Activated effector memory CD4-positive, alpha-beta T cell treated with anti-CD3 and anti-CD28 coated beads, Interleukin-2, amount 50 U/mL, for 16 hours (primary cell): ENCODE results near the gene MPPE1.
"Not testable (repeated sequence)": the region's sequence is repeated elsewhere in the genome, so short reads cannot be mapped to it uniquely, and the experiment has no call there.

Experiments
- DNase-seq: peaks from one replicate; pipeline ENCODE4 v3.0.0-alpha.2; 2020

MPPE1 gene

DNA sequence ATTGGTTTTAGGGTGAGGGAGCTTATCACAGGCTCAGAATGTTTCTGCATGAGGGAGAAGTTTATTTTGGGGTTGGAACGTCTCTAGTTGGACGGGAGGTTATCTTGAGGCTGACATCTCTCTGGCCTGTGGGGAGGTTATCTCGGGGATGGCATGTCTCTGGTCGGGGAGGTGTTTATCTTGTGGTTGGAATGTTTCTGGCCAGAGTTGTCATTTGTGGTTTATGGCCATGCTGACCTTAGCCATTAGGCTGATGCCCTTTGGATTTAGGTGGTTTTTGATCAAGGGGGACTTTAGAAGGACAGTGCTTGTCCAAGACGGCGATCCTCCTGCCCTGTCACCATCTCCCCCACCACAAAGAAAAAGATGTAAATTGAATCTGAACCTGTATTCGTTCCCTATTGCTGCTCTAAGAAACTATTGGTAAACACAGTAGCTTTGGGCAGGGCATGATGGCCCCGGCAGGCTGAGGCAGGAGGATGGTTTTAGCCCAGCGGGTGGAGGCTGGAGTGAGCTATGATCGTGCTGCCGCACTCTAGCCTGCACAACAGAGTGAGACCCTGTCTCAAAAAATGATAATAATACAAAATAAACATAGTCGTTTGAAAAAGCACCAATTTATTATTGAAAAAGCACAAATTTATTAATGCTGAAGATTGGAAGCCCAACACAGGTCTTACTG is 17.8 kb upstream of the MPPE1 start:
- DNase-seq: no peak

DNA sequence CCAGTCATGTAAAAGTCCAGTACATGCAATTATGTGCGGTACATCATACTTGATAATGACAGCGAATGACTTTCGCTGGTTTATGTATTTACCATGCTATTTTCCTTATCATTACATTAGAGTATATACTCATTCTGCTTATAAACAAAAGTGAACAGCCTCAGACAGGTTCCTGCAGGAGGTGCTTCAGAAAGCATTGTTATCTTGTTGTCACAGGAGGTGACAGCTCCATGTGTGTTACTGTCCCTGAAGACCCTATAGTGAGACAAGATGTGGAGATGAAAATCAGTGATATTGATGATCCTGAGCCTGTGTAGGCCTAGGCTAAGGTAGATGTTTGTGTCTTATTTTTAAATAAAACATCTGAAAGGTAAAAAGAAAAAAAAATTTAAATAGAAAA is 15.3 kb upstream of the MPPE1 start:
- no peak for DNase-seq

DNA sequence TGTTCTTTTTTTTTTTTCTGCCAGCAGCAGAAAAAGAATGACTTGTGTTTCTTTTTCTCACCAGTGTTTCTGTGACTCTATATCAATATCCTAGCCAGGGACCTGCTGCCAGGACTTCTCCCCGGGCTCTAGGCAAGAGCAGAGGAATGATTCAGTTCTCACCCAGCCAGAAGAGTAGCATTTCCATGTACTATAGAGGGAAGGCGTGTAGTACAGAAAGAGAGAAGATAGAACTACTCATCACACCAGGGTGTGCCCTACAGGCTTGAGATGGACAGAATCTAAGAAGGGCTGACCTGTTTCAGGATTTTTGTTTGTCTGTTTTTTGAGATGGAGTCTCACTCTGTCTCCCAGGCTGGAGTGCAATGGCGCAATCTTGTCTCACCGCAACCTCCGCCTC is 11.4 kb upstream of the MPPE1 start:
- DNase-seq: not testable (repeated sequence)

DNA sequence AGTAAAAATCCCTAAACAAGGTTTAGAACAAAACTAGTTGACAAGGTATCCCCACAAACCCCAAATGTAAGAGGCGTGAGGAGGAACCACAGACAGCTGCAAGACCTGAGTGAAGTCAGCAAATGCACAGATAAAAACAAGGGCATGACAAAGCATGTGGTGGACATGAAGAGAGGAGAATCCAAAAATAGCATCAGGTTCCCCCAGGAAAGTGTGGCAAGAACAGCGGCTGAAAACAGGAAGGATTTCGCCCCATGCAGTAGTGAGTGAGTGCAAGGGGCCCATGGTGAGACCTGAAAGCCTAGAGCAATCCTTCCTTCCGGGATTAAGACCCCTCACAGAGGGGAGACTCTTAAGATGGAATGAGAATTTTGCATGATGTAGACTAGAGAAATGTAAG is 8.8 kb upstream of the MPPE1 start:
- DNase-seq: not testable (repeated sequence)

DNA sequence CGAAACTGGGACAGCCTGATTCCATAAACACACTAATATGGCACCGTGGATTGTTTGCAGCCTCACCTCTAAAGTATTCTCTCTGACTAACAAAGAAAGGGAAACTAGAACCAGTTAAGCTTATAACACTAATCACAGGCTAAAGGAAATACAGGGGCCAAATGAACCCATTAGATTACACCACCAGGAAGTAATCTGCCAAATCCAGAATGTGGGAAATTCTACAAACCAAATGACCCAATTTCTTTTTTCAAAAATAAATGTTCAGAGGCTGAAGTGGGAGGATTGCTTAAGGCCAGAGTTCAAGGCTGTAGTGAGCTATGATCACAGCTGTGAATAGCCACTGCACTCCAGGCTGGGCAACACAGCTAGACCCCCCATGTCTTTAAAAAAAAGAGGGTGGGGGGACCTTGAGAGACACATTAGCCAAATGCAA is 1.5 kb upstream of the MPPE1 start:
- no peak for DNase-seq

DNA sequence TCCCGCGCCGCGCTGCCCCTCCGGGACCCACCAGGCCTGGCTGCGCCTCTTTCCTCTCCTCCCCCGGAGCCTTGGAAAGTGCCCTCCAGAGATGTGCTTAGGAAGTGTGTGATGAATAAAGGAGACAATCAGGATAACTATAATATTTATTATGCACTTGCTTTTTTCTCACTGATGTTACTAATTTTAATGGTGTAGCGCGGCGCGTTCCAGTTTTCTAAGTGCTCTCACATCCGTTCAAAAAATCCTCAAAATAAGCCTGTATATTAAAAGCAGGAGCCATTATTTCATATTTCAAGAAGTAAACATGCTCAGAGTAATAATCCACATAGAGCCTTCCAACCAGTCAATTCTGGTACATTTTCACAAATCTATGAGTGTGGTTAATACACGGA is 941 bp upstream of the MPPE1 start:
- DNase-seq: no peak

DNA sequence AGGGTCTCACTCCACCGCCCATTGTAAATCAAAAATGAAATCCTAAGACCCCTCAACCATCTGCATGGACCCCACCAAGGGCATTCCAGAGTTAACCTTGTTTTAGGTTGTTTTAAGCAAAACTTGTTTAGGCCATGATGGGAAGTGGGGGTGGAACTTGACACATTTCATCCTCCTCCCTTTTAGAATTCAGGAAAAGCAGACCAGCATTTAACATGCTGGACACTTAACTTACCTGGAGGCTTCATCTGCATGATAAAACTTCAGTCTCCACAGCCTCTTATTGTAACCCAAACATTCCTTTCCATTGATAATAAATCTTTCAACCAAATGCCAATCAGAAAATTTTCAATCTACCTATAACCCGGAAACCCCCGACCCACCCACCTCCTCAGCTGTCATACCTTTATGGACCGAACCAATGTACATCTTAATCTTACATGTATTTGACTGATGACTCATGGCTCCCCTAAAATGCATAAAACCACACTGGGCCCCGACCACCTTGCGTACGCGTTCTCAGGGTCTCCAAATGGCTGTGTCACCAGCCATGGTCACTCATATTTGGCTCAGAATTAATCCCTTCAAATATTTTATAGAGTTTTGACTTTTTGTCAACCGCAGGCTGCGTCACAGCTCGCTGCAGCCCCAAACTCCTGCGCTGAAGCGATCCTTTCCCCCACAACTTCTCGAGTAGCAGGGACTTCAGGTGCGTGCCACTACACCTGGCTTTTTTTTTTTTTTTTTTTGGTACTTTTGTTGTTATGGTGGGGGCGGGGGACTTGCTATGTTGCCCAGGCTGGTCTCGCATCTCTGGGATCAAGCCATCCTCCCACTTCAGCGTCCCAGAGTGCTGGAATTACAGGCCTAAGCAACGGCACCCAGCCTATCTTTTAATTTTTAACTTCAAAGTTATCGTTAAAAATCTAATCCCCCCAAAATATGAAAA is 917 bp downstream of the MPPE1 start:
- DNase-seq: no peak

DNA sequence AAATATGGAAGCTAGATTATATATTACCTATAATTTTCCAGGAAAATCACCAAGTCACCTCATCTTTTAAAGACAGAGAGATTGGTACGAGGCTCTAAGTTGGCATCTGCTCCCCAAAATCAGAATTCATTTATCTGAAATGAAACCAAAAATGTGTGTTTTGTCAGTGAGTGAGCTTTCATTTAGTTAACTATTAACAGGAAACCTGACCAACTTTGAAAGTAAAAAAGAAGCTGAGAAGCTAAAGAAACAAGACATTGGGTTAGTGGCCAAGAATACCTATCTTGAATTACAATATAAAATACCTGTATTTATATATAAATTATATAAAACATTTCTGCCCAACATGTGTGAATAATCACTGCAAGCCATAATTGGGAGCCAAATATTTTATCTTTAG is 1.9 kb downstream of the MPPE1 start:
- DNase-seq: no peak

DNA sequence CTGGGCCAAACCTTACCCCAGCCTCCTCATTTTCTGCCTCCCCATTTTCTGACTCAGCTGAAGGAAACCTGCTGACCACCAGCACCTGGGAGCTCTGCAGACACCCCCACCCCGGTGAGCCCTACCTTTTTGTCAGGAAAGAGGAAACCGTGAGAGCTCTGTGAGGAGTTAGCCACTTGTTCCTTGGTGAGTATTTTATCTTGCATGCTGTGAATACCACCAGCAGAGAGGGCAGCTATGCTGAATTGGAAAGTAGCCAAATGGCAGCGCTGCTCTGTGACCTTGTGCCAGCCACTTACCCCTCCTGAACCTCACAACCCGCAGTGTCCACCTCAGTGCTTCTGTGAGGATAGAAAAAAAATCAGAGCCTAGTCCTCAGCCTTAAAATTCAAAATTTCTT is 2.5 kb downstream of the MPPE1 start:
- no peak for DNase-seq

DNA sequence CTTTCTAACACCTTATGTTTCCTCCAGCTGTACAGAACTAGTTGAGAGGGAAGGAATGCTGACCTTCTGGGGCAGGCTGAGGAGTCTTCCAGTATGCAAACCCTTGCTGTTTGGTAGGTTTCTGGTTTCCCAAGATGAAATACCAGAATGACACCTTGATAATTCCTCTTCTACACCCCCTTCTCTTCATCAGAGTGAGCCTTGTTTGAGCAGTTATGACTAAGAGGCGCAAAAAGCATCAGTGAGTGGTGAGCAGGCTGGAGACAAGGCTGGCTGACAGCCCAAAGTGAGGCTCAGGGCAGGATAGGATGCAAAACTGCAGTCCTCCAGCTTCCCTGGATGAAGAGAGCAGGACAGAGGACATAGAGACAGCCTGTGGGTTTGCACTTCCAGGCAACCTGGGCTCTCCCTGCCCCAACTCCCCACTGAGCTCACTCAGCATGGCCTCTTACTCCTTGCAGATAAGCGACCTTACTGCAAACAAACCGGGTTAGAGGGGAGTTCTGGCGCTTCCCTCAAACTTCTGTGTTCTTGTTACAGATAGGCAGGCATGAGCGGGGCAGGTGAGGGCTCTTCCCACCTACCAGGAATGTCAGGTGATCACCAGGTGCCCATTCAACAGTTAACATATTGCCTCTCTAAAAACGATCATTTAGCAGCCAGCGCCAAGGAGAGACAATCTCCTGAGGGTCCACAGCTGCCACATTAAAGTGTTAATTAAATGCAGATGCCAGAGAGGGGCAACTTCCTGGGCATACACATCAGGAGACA is 5.4 kb downstream of the MPPE1 start:
- DNase-seq: no peak

DNA sequence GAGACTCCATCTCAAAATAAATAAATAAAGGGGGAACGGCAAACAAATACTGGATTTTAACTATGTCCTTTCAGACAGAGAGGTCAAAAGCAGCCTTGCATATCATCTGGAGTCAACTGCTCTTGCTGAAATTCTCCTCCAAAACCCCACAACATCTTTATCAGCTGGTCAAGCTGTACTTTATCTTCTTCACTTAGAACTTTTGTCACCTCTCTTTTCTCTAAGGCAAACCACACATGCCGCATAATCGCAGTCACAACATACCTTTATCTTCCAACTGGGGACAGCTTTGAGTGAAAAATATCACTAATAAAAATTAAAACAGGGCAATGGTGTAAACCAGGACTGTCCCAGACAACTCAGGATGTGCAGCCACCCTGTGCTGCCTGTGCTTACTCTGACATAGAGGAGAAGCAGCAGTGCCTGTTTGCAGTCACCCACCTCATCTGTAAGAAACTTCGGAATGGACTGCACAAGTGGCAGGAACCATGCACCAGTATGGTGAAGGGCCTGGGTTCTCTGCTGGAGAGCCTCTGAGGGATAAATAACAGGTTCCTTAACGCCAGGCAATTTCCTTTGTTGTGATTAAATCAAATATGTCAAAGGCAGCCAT is 6.2 kb downstream of the MPPE1 start:
- no peak for DNase-seq

DNA sequence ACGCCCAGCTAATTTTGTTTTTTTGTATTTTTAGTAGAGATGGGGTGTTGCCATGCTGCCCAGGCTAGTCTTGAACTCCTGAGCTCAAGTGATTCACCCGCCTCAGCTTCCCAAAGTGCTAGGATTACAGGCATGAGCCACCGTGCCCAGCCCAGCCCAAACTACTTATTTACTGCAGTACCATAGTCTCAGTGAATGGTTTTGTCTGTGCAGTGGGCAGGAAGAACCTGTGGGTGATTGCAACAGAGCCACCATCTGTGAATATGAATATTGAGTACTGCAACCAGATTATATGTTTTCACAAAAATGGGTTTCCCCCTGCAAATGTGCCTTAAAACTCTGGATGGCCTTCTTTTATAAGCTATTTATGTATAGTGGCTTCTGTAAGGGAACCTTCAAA is 9.1 kb downstream of the MPPE1 start:
- no peak for DNase-seq

DNA sequence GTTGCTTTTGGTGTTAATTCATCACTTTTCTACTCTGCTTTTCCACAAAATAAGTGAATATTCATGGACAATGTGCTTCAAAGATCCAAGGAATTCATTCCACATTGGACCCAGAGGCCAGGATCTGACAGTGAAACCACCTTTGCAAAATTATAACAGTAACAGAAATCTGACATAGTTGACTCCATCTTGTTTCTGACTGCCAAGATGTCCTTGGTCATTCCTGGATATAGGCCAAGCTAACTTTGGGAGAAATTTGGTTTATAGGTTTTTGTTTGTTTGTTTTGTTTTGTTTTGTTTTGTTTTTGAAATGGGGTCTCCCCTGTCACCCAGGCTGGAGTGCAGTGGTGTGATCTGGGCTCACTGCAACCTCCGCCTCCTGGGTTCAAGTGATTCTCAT is 10.3 kb downstream of the MPPE1 start:
- no peak for DNase-seq

DNA sequence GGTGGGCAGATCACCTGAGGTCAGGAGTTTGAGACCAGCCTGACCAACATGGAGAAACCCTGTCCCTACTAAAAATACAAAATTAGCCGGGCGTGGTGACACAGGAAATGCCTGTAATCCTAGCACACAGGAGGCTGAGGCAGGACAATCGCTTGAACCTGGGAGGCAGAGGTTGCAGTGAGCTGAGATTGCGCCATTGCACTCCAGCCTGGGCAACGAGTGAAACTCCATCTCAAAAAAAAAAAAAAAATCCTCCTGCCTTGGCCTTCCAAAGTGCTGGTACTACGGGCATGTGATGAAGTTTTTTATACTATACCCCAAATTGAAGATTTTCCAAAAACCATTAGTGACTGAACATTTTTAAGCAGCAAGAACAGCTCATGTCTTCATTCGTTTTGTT is 15.7 kb downstream of the MPPE1 start:
- not testable (repeated sequence) for DNase-seq

DNA sequence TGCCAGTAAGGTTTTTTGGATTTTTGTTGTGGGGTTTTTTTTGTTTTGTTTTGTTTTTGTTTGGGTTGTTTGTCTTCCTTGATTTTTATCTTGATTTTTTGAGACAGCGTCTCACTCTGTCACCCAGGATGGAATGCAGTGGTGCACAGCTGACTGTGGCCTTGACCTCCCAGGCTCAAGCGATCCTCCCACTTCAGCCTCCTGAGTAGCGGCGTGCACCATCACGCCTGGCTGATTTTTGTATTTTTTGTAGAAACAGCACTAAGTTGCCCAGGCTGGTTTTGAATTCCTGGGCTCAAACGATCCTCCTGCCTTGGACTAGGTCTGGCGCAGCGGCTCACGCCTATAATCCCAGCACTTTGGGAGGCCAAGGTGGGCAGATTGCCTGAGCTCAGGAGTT is 16.4 kb downstream of the MPPE1 start:
- no peak for DNase-seq

DNA sequence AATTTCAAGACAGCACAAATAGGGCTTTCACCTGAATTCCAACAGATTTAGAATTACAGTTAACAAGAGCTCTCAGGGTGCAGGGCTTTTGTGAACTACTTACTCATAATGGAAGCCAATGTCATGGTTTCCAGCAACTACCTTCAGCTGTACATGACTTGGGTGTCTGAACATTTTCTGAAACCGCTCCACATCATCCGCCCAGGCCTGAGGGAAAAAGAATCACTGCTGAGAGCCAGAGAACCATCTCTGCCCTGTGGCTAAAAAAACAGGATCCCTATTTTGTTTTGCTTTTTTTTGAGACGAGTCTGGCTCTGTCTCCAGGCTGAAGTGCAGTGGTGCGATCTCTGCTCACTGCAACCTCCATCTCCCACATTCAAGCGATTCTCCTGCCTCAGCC is 18.8 kb downstream of the MPPE1 start:
- no peak for DNase-seq

DNA sequence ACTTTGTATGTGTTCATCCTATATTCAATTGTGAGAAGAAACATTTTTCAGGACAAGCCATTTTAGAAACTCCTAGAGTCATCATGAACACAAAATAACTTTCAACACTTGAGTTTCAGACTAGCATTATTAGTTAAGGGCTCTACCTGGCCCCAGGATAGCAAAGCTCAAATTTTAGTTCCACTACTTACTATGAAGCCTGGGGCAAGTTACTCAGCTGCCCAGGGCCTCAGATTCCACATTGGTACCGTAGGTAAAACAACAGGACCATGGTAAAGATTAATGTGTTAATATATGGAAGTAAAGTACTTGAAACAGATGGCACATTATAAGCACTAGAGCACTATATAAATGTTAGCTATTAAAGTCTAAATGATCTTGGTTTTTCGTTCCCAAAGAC is 19.4 kb downstream of the MPPE1 start:
- DNase-seq: no peak

DNA sequence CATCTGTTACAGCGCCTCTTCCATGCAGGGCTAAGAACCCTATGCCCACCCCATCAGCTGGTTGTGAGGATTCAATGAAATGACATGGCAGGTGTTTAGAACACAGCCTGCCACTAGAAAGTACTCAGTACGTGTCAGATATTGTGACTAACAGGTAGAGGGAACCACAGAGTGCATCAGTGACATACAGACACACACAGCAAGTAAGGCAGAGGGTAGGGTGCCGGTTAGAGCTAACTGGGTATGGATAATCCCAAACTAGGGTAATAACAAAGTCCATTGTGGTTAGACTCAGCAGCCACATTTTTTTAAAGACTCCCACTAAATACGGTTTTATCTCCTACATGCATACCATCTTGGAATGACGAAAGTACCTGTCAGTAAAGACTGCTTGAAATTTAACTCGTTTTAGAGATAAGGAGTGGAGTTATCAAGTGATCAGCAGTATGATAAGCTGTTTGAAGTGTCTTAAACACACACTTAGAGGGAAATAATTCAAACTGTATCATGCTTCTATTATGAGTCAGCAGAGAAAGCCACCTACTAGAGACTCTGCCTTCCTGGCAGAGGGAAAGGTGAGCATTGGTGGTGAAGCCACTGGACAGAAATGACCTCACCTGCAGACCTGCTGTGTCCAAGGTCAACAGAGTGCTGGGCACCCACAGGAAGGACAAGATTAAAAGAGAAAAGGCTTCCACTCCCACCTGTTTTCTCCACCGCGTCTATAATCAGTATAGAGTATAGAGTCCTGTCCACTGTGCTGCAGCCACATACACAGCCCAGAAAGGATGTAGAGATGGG is 20.6 kb downstream of the MPPE1 start:
- no peak for DNase-seq

DNA sequence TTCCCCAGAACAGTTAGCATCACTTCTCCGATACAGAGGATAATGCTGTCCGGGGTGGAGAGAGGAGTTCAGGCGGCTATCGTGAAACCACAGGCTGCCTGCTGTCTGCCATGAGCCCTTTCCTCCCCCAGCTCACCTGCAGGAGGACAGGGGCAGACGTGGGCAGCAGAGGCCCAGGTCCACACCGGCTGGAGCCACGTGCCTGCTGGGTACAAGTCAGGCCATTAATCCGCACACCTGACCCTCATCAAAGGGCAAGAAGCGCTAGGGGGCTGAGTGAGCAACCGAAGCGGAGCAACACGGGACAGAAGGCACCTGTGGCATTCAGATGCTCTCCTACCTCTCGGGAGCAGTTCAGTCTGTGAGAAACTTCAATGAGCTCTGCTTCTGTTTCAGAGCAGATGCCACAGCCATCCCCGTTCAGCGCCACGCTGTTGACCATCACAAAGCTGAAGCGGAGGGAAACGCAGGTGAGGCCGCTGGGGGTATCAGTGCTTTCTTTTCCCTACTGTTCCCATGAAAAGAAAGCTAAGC is 21.5 kb downstream of the MPPE1 start:
- DNase-seq: no peak

DNA sequence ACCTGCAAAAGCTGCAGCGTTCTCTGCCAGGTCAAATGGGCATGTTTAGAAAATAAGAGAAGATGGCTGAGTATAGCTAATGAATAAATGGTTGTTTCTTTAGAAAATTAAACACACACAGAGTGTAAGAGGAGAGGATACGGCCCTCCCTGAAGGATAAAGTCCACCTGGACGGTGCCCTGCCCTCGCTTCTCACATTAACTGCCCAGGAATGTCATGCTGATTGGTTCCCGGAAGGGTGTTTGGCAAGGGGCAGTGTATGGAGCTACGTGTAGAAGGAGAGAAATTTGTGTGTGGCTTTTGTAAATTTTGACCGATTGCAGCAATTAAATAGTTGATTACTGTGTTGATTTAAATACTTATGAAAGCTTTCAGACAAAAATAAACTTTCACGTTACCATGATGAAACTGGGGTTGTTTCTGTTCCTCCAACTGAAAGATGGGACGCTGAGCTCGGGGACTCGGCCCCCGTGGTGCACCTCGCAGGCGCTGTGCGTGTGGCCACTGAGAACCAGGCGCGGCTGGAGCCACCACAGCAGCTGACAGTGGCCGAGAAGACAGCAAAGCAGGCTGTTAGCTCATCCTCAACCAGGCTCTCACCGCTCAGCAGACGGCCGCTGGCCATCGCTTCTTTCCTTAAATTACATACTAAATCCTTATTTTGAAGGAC is 22.7 kb downstream of the MPPE1 start:
- DNase-seq: no peak

DNA sequence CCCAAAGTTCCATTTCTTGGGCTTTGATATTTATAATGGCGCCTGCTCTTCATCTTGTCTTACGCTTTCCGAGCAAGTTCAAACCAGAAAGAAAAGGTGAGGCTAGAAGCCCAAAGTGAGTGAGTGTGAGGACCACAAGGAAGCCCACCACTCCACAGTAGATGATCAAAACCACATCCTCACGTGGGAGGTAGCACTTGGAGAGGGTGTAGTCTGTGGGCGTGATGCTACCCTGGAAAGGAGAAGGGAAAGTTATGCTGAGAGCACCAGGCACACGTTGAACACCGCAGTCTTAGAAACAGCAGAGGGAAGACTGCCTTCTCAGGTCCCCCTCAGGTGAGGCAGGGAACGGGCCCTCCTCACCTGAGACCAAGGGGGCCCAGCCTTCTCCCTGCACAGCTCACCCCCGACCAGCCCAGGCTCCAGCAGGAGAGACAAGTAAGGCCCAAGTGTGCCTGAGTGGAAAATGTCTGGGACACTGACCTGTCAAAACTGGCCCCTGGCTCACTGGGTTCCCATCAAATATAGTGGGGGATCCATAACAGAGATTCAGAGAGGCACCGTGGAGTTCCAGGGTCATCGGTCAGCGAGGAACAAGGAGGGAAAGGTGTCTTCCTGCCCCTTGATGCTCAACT is 23.6 kb downstream of the MPPE1 start:
- DNase-seq: no peak
